H9 (cell line): ENCODE measurements around the gene TAF3. TPM values are rescaled to one million over a fixed set of nuclear protein-coding genes. Genes with fewer than 3 reads are reported as not detected.

Experiments used
- DNase-seq: peaks from one replicate; pipeline ENCODE4 v3.0.0-alpha.2; 2017
- H2AFZ ChIP-seq: one replicate; pipeline ENCODE4 v1.6.1; 2013; ENCODE audit warnings: mild to moderate bottlenecking, low read length, control low read depth, moderate library complexity
- H2AK5ac ChIP-seq: 2 replicates; pipeline ENCODE4 v1.6.1; 2013; ENCODE audit warnings: low read length, control low read depth, mixed read lengths; ENCODE audit not compliant: insufficient read length
- H2BK120ac ChIP-seq: one replicate; pipeline ENCODE4 v1.6.1; 2013; ENCODE audit warnings: low read depth, mild to moderate bottlenecking, low read length, control low read depth, inconsistent platforms; ENCODE audit not compliant: poor library complexity, severe bottlenecking
- H2BK12ac ChIP-seq: 2 replicates; pipeline ENCODE4 v1.6.1; 2013; ENCODE audit warnings: low read length, control low read depth, mixed read lengths, low read depth; ENCODE audit not compliant: insufficient read length
- H2BK15ac ChIP-seq: 2 replicates; pipeline ENCODE4 v1.6.1; 2013; ENCODE audit warnings: low read depth, low read length, control low read depth
- H2BK20ac ChIP-seq: one replicate; pipeline ENCODE4 v1.6.1; 2013; ENCODE audit warnings: low read depth, mild to moderate bottlenecking, low read length, control low read depth, inconsistent platforms; ENCODE audit not compliant: poor library complexity, severe bottlenecking
- H2BK5ac ChIP-seq: 2 replicates; pipeline ENCODE4 v1.6.1; 2013; ENCODE audit warnings: low read length, control low read depth, mixed read lengths; ENCODE audit not compliant: insufficient read length
- H3K14ac ChIP-seq: 2 replicates; pipeline ENCODE4 v1.6.1; 2013; ENCODE audit warnings: low read length, control low read depth; ENCODE audit not compliant: insufficient read depth
- H3K18ac ChIP-seq: 2 replicates; pipeline ENCODE4 v1.6.1; 2013; ENCODE audit warnings: low read depth, mild to moderate bottlenecking, mixed read lengths, low read length, control low read depth; ENCODE audit not compliant: insufficient read length
- H3K23ac ChIP-seq: 2 replicates; pipeline ENCODE4 v1.6.1; 2013; ENCODE audit warnings: low read length, control low read depth, mixed read lengths, low read depth; ENCODE audit not compliant: insufficient read length
- H3K23me2 ChIP-seq: 2 replicates; pipeline ENCODE4 v1.6.1; 2013; ENCODE audit warnings: low read depth, mild to moderate bottlenecking, mixed read lengths, low read length, control low read depth; ENCODE audit not compliant: insufficient read length, poor library complexity, severe bottlenecking
- H3K27ac ChIP-seq: 2 replicates; pipeline ENCODE4 v1.5.1; 2013; ENCODE audit warnings: low read length, control low read depth, mixed read lengths, low read depth; ENCODE audit not compliant: insufficient read length
- H3K27me3 ChIP-seq: 2 replicates; pipeline ENCODE4 v1.6.1; 2013; ENCODE audit warnings: low read length, control low read depth, inconsistent platforms; ENCODE audit not compliant: insufficient read depth
- H3K4ac ChIP-seq: 2 replicates; pipeline ENCODE4 v1.6.1; 2013; ENCODE audit warnings: low read depth, mild to moderate bottlenecking, control low read depth, inconsistent platforms, low read length, moderate library complexity
- H3K4me1 ChIP-seq: 2 replicates; pipeline ENCODE4 v1.6.1; 2013; ENCODE audit warnings: low read length, control low read depth, inconsistent platforms; ENCODE audit not compliant: insufficient read depth
- H3K4me2 ChIP-seq: 2 replicates; pipeline ENCODE4 v1.6.1; 2013; ENCODE audit warnings: low read length, control low read depth, mixed read lengths; ENCODE audit not compliant: insufficient read length, insufficient read depth
- H3K56ac ChIP-seq: 2 replicates; pipeline ENCODE4 v1.6.1; 2013; ENCODE audit warnings: low read depth, mild to moderate bottlenecking, mixed read lengths, low read length, control low read depth; ENCODE audit not compliant: insufficient read length
- H3K79me1 ChIP-seq: 2 replicates; pipeline ENCODE4 v1.6.1; 2013; ENCODE audit warnings: low read depth, mild to moderate bottlenecking, moderate library complexity, low read length, control low read depth, inconsistent platforms; ENCODE audit not compliant: insufficient read depth, poor library complexity, severe bottlenecking
- H3K79me2 ChIP-seq: 2 replicates; pipeline ENCODE4 v1.6.1; 2013; ENCODE audit warnings: low read length, control low read depth, inconsistent platforms; ENCODE audit not compliant: insufficient read depth
- H3K9ac ChIP-seq: 2 replicates; pipeline ENCODE4 v1.6.1; 2013; ENCODE audit warnings: low read length, control low read depth, mixed read lengths; ENCODE audit not compliant: insufficient read length; ENCODE audit errors: extremely low read depth
- H3K9me3 ChIP-seq: one replicate; pipeline ENCODE4 v1.6.1; 2013; ENCODE audit warnings: low read depth, low read length, inconsistent platforms; ENCODE audit not compliant: control insufficient read depth
- H3T11ph ChIP-seq: one replicate; pipeline ENCODE4 v1.6.1; 2013; ENCODE audit warnings: mild to moderate bottlenecking, low read length, control low read depth, inconsistent platforms
- H4K20me1 ChIP-seq: one replicate; pipeline ENCODE4 v1.6.1; 2013; ENCODE audit not compliant: control insufficient read depth, insufficient read length, insufficient read depth
- H4K5ac ChIP-seq: 2 replicates; pipeline ENCODE4 v1.6.1; 2013; ENCODE audit warnings: low read depth, mild to moderate bottlenecking, mixed read lengths, low read length, control low read depth; ENCODE audit not compliant: insufficient read length
- H4K8ac ChIP-seq: replicated peaks from 2 replicates; pipeline ENCODE4 v1.6.1; 2013; ENCODE audit warnings: low read length, control low read depth, mixed read lengths, low read depth; ENCODE audit not compliant: insufficient read length
- H4K91ac ChIP-seq: 2 replicates; pipeline ENCODE4 v1.6.1; 2013; ENCODE audit warnings: low read depth, mild to moderate bottlenecking, moderate library complexity, mixed read lengths, low read length, control low read depth; ENCODE audit not compliant: insufficient read length
- H3K27ac Mint-ChIP-seq, 3 experiments: 2 replicates in 2 of 3; 3 replicates in 1 of 3; pipeline ENCODE4 v1.8.0; 2020 to 2021; ENCODE audit warnings: mixed read lengths in 3 of 3, mild to moderate bottlenecking in 1 of 3, moderate library complexity in 1 of 3
- H3K27me3 Mint-ChIP-seq: 2 replicates; pipeline ENCODE4 v1.8.0; 2021; ENCODE audit warnings: low read depth, mild to moderate bottlenecking, moderate library complexity, mixed read lengths
- H3K36me3 Mint-ChIP-seq, 3 experiments: 2 replicates in 2 of 3; 3 replicates in 1 of 3; pipeline ENCODE4 v1.8.0; 2020 to 2021; ENCODE audit warnings: low read depth in 3 of 3, mixed read lengths in 3 of 3; ENCODE audit not compliant: insufficient read depth in 1 of 3
- H3K4me1 Mint-ChIP-seq, 2 experiments: 2 replicates each; pipeline ENCODE4 v1.8.0; 2020; ENCODE audit warnings: mixed read lengths in 2 of 2
- H3K4me3 Mint-ChIP-seq, 2 experiments: 2 replicates in 1 of 2; 3 replicates in 1 of 2; pipeline ENCODE4 v1.8.0; 2020 to 2021; ENCODE audit warnings: mild to moderate bottlenecking in 2 of 2, mixed read lengths in 2 of 2, moderate library complexity in 1 of 2
- H3K9me3 Mint-ChIP-seq, 2 experiments: 2 replicates in 1 of 2; 3 replicates in 1 of 2; pipeline ENCODE4 v1.8.0; 2020; ENCODE audit warnings: mild to moderate bottlenecking in 2 of 2, mixed read lengths in 2 of 2, moderate library complexity in 1 of 2
- CTCF ChIP-seq: fragments of 200-600 bp; sonication (generic); conservative IDR thresholded peaks from 3 replicates; pipeline ENCODE4 v1.8.0; 2021; ENCODE audit warnings: antibody characterized with exemption, mild to moderate bottlenecking
- WGBS: extraction: QIAGEN DNeasy Blood & Tissue Kit; methylation state at CpG from one replicate; pipeline ENCODE4 v1.1.7; 2013; ENCODE audit warnings: missing lambda C conversion rate, low lambda C conversion rate, mixed read lengths; ENCODE audit not compliant: insufficient read length; ENCODE audit errors: extremely low coverage; 5-methylcytosine and 5-hydroxymethylcytosine counted together
- total RNA-seq: library from RNA; stranded (reverse); gene quantifications from 2 replicates; pipeline ENCODE4 v1.2.1, GENCODE V29; 2021

Gene TAF3
- total RNA-seq, 1 experiment from 2014 or later, result 10.2 TPM

DNA sequence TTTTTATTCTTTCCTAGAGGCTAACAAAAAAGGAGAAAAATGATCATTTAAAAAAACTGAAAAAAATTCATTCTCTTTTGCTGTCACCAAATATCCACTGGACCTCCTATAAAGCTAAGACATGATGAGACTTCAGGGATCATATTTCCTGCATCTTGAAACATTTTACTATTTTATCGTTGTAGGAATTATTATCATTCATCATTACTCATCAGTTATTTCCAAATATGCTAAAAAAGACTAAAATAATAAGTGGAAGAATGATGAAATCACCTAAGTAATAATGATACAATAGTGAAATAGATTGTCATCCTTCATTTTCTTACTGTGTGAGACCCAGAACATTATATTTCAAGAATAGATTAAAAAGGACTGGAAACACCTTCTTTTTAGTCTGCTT lies 28.3 kb downstream of the TAF3 start:
- Histone ChIP-seq H2BK120ac (no peak overlapping the region), H3K23ac (no peak overlapping the region), H4K8ac (no peak overlapping the region), H3K9me3 (no peaks in the 10 kb centered on the region), H2AFZ (no peak overlapping the region), H3K27me3 (no peaks in the 10 kb centered on the region), H2BK12ac (no peak overlapping the region), H3K9ac (no peak overlapping the region), H3K4me1 (no peaks in the 10 kb centered on the region), H3K23me2 (no peaks in the 10 kb centered on the region), H3K4me2 (no peak overlapping the region), H4K20me1 (no peaks in the 10 kb centered on the region), H3K18ac (no peak overlapping the region), H2BK20ac (no peak overlapping the region), H3K56ac (no peak overlapping the region), H2BK5ac (no peak overlapping the region), H2AK5ac (no peak overlapping the region), H3K79me1 (peaks cover 3% of the 10 kb centered on the region), H2BK15ac (no peak overlapping the region), H3K27ac (no peak overlapping the region), H3K14ac (no peak overlapping the region), H3T11ph (no peak overlapping the region), H3K79me2 (no peaks in the 10 kb centered on the region), H3K4ac (no peak overlapping the region), H4K5ac (no peak overlapping the region), H4K91ac (no peak overlapping the region)
- no CpG with 5 or more reads among the region's 1 CpG for WGBS
- Mint-ChIP-seq H3K4me1 (peaks cover 6 to 12% of the 10 kb centered on the region in 2 experiments; a peak in 2 of 4 replicates), H3K9me3 (no peaks in the 10 kb centered on the region), H3K4me3 (no peak overlapping the region), H3K27me3 (no peaks in the 10 kb centered on the region), H3K27ac (no peak overlapping the region), H3K36me3 (no peaks in the 10 kb centered on the region)
- no peak for TF ChIP-seq CTCF
- no peak for DNase-seq
